RWPE2 (cell line): ENCODE results near the gene CNTLN.
"Not testable (repeated sequence)": the region's sequence is repeated elsewhere in the genome, so short reads cannot be mapped to it uniquely, and the experiment has no call there.

Experiments
- ATAC-seq: fragments of 200-7000 bp; cut with Tn5 transposase; 3 replicates; pipeline ENCODE4 v1.9.1; 2021; ENCODE audit warnings: low read depth
- DNase-seq: peaks from one replicate; pipeline ENCODE4 v3.0.0-alpha.2; 2020; ENCODE audit warnings: low spot score
- H3K27ac ChIP-seq: fragments of 450-650 bp; 2 replicates; pipeline ENCODE4 v1.5.1; 2017; ENCODE audit warnings: mild to moderate bottlenecking; ENCODE audit not compliant: poor library complexity, severe bottlenecking
- H3K27me3 ChIP-seq: fragments of 250-450 bp; sonication (Bioruptor Pico); 2 replicates; pipeline ENCODE4 v1.5.1; 2021; ENCODE audit warnings: mild to moderate bottlenecking, moderate library complexity; ENCODE audit not compliant: insufficient read depth, poor library complexity, severe bottlenecking
- H3K36me3 ChIP-seq: fragments of 250-450 bp; sonication (Bioruptor Pico); 2 replicates; pipeline ENCODE4 v1.5.1; 2020; ENCODE audit warnings: low read depth, mild to moderate bottlenecking, moderate library complexity
- H3K4me1 ChIP-seq: fragments of 250-450 bp; sonication (Bioruptor Pico); 2 replicates; pipeline ENCODE4 v1.5.1; 2021; ENCODE audit warnings: mild to moderate bottlenecking, moderate library complexity; ENCODE audit not compliant: insufficient read depth, poor library complexity, severe bottlenecking
- H3K4me3 ChIP-seq: fragments of 250-450 bp; sonication (Bioruptor Pico); 2 replicates; pipeline ENCODE4 v1.5.1; 2021; ENCODE audit warnings: mild to moderate bottlenecking, moderate library complexity; ENCODE audit not compliant: severe bottlenecking
- H3K9me3 ChIP-seq: fragments of 250-450 bp; sonication (Bioruptor Pico); 2 replicates; pipeline ENCODE4 v1.5.1; 2021; ENCODE audit warnings: mild to moderate bottlenecking, moderate library complexity; ENCODE audit not compliant: severe bottlenecking
- TF ChIP-seq, protein P1 (sequence below): fragments of 450-650 bp; IDR thresholded peaks from one replicate; pipeline ENCODE4 v1.5.1; 2017; ENCODE audit warnings: mild to moderate bottlenecking, moderate library complexity; ENCODE audit not compliant: poor library complexity, severe bottlenecking

CNTLN gene

DNA sequence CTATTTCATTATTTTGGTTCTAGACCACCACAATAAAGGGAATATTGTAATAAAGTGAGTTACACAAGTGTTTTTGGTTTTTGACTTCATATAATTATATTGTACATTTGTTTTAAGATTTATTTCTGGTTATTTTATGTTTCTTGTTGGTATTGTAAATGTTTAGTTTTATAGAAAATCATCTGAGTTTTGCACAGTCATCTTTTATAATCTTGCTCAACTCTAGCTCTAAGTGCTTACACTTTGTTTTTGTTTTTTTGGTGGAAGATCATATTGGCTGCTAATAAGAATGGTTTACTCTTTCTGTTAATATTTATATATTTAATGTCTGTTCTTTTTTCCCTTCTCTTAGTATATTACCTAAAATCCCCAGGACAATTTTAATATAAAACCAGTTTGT is 135.0 kb downstream of the CNTLN start:
- no peak for ATAC-seq
- TF ChIP-seq, protein P1, sequence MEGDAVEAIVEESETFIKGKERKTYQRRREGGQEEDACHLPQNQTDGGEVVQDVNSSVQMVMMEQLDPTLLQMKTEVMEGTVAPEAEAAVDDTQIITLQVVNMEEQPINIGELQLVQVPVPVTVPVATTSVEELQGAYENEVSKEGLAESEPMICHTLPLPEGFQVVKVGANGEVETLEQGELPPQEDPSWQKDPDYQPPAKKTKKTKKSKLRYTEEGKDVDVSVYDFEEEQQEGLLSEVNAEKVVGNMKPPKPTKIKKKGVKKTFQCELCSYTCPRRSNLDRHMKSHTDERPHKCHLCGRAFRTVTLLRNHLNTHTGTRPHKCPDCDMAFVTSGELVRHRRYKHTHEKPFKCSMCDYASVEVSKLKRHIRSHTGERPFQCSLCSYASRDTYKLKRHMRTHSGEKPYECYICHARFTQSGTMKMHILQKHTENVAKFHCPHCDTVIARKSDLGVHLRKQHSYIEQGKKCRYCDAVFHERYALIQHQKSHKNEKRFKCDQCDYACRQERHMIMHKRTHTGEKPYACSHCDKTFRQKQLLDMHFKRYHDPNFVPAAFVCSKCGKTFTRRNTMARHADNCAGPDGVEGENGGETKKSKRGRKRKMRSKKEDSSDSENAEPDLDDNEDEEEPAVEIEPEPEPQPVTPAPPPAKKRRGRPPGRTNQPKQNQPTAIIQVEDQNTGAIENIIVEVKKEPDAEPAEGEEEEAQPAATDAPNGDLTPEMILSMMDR = no peak

DNA sequence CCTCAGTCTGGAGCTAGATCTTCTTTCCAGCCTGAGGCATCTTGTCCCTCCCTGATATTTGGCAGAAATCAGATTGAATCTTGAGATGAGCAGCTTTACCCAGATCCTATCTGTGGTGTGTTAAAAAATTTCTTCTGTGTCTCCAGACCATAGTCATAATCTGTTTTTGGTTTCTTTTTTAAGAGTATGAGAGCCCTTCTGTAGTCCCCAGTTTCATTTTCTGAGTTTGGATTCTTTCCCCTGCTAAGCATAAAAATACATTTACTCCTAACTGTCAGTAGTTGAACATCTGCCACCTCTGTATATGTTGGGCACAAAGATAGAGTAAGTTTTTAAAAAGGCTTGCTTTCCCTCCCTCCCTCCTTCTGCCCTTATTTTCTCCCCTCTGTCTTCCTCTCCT is 137.7 kb downstream of the CNTLN start:
- no peak overlapping the region for H3K27ac ChIP-seq
- no peak overlapping the region for H3K4me3 ChIP-seq
- 0 out of 2 replicates have a peak, but pooled peaks cover 4% of the 10 kb centered on the region for H3K36me3 ChIP-seq
- DNase-seq (no peak), ATAC-seq (no peak)
- H3K9me3 ChIP-seq = no peaks in the 10 kb centered on the region
- no peaks in the 10 kb centered on the region for H3K27me3 ChIP-seq
- TF ChIP-seq, protein P1 = no peak
- H3K4me1 ChIP-seq = peaks cover 5% of the 10 kb centered on the region

More for the DNA sequence above, 135.0 kb downstream of the CNTLN start:
- H3K36me3 ChIP-seq = 0 out of 2 replicates have a peak, but pooled peaks cover 4% of the 10 kb centered on the region
- H3K9me3 ChIP-seq = no peaks in the 10 kb centered on the region
- DNase-seq = no peak
- H3K4me1 ChIP-seq = peaks cover 5% of the 10 kb centered on the region
- H3K27ac ChIP-seq = no peak overlapping the region
- no peak overlapping the region for H3K4me3 ChIP-seq
- H3K27me3 ChIP-seq = no peaks in the 10 kb centered on the region

DNA sequence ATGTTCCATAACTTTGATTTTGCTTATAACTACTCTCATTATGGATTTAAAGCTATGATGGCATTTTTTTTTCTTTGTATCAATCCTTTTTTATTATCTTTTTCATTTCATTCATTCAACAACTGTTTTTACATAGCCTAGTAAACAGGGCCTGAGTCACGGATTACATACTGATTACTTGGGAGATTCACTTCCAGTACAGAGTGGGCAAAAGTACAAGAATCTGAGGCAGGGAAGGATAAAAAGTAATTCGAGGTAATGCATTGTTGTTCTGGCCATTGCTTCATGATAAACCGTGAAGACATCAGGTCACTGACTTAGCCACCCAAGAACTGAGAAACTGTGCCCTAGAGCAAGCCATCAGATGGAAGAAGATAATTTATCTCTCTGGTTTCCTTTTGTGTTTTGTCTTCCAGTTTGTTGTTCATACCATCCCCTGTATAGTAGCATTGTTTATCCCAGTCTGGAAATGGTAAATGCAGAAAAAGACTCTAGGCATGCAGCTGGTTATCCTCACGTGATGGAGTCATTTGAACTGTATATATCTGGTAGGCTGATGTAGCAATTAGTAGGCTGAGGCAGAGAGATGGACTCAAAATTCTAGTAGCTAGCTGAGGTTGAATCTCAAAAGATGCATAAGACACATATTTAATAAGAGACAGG is 145.6 kb downstream of the CNTLN start:
- Histone ChIP-seq H3K27me3 (no peaks in the 10 kb centered on the region), H3K4me3 (no peak overlapping the region), H3K36me3 (no peaks in the 10 kb centered on the region), H3K9me3 (no peaks in the 10 kb centered on the region), H3K27ac (no peak overlapping the region), H3K4me1 (no peaks in the 10 kb centered on the region)
- ATAC-seq = no peak
- no peak for DNase-seq
- TF ChIP-seq, protein P1 = no peak

DNA sequence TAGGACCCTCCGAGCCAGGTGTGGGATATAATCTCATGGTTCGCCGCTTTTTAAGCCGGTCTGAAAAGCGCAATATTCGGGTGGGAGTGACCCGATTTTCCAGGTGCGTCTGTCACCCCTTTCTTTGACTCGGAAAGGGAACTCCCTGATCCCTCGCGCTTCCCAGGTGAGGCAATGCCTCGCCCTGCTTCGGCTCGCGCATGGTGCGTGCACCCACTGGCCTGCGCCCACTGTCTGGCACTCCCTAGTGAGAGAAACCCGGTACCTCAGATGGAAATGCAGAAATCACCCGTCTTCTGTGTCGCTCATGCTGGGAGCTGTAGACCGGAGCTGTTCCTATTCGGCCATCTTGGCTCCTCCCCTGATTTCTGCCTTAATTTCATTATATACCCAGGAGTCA is 155.8 kb downstream of the CNTLN start:
- not testable (repeated sequence) for H3K27ac ChIP-seq, DNase-seq, H3K27me3 ChIP-seq, H3K9me3 ChIP-seq, ATAC-seq, H3K4me1 ChIP-seq, H3K36me3 ChIP-seq, H3K4me3 ChIP-seq

DNA sequence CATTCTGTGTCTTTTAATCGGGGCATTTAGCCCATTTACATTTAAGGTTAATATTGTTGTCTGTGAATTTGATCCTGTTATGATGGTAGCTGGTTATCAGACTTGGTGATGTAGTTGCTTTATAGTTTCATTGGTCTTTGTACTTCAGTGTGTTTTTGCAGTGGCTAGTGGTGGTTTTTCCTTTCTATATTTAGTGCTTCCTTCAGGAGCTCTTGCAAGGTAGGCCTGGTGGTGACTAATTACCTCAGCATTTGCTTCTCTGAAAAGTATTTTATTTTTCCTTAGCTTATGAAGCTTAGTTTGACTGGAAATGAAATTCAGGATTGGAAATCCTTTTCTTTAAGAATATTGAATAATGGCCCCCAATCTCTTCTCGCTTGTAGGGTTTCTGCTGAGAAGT is 156.9 kb downstream of the CNTLN start:
- no peak for ATAC-seq
- Histone ChIP-seq H3K4me3 (no peak overlapping the region), H3K4me1 (no peaks in the 10 kb centered on the region), H3K27ac (no peak overlapping the region), H3K9me3 (no peaks in the 10 kb centered on the region), H3K36me3 (no peaks in the 10 kb centered on the region), H3K27me3 (no peaks in the 10 kb centered on the region)
- TF ChIP-seq, protein P1 = no peak
- DNase-seq = no peak
